T-helper 9 cell (primary cell): ENCODE results near the gene BUB3.

Experiments used
- DNase-seq: peaks from one replicate; pipeline ENCODE4 v3.0.0-alpha.2; 2020
- total RNA-seq, 2 donors: gene quantifications; one replicate each; lab custom pipeline; 2026; lab: John Stamatoyannopoulos, UW

Gene BUB3
- 178 to 192 reads per million in 2 donors for total RNA-seq

GRCh38 chr10:123154092-123154710 is at the start of gene BUB3:
BUB3 (plus strand) TSS chr10:123154402; CDS start chr10:123154918, 516 bp downstream.
- peak; percentile 82 for DNase-seq

GRCh38 chr10:123109466-123109865 is 44.7 kb upstream of the BUB3 start:
- DNase-seq: no peak

DNA sequence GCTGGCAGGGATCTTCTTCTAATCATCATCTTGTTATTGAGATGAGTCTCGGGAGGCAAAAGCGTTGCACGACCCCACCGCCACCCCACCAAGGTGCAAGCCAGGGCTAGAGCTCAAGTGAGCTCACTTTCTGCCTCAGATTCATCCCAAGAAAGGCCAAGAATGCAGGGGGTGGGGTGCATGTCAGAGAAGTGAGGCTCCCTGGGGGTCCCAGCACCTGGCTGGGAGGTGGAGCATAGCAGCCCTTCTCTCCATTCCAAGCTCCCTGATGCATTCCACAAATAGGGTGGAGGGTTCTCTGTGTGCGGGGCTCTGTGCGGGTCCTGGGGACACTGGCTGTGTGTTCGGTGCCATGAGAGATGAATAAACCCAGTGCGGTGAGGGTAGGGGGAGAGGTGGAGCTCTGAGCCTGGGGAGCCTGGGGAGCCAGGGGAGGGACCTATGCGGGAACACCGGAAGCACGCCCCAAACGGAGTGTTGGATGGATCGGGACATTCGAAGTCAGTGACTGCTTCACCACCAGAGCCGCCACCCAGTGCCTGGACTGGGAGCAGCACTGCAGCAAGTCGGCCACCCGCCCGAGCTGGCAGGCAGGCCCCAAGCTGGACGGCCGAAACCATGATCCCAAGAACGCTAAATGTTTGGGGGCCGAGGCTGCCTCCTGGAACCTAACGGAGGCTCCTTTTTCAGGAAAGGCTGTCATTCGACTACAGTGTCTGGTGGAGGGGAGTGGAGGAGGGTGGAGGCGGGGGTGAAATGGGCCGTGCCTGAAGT is 36.4 kb upstream of the BUB3 start:
- no peak for DNase-seq

- no peak for DNase-seq
These were observed 35.1 kb upstream of the BUB3 start for GRCh38 chr10:123119081-123119480.

GRCh38 chr10:123126246-123126645 is 28.0 kb upstream of the BUB3 start:
- no peak for DNase-seq

DNA sequence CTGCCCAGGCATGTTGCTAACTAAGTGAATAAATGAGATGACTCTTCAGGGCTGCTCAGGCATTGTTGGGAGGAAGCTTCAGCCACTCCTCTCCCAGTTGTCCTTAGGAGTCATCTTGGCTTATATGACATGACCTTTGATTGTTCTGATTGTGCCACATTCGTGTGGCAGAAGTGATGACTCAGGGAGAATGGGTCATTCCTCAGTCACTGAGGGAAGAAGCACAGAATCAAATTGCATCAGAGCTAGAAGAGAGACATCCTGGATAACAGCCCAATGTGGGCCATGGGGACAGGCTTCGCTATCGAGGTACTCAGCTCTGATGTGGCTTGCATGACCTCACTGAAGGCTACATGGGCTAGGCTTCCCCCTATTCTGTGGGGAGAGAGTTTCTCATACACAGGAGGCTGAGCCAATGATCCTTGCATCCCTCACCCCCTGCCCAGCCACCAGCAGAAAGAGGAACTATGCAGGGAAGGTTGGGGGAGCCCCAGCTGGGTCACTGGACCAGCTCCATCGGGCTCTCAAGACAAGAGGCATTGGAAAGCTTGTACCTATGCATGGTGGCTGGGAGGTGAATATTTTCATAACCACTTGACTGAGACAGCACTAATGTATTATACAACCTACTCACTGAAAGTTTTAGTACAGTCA is 24.5 kb upstream of the BUB3 start:
- no peak for DNase-seq

DNA sequence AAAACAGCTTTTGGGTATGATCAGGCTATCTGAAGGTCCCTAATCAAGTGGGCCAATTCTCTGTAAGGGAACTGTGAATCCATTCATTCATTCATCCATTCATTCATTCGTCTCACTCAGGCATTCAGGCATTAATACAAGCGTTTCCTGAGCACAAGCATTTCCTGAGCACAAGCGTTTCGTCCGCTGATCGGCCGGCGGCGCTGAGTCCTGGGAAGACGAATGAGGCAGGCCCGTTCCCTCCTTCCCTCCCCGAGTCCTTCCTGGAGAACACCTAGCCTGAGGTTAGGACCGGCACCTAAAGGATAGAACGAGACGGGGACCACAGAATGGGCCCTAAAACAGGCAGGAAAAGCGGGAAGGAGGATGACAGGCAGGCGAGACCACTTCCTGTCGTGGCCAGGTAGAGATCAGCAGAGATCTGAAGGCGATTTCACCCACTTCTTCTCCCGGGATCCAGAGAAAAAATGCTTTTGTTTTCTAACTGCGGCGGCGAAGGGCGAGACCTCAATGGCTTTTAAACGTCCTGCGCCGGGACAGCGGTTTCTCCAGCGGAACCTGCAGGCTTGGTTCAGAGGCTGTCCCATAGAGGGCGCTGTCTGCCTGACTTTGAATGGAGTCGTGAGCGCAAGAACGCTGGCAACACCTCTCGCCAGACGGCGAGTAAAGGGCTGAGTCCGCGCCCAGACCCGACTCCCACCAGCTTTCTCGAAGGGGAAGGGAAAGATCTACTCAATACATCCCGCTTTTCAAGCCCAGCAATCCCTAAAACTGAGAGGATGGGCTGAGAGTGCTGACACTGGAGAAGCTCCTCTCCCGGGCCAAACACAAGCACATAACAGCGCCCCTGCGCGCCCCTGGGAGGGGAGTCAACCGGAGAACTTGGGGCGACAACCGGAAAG is 21.4 kb upstream of the BUB3 start:
- DNase-seq: peak; percentile 90

DNA sequence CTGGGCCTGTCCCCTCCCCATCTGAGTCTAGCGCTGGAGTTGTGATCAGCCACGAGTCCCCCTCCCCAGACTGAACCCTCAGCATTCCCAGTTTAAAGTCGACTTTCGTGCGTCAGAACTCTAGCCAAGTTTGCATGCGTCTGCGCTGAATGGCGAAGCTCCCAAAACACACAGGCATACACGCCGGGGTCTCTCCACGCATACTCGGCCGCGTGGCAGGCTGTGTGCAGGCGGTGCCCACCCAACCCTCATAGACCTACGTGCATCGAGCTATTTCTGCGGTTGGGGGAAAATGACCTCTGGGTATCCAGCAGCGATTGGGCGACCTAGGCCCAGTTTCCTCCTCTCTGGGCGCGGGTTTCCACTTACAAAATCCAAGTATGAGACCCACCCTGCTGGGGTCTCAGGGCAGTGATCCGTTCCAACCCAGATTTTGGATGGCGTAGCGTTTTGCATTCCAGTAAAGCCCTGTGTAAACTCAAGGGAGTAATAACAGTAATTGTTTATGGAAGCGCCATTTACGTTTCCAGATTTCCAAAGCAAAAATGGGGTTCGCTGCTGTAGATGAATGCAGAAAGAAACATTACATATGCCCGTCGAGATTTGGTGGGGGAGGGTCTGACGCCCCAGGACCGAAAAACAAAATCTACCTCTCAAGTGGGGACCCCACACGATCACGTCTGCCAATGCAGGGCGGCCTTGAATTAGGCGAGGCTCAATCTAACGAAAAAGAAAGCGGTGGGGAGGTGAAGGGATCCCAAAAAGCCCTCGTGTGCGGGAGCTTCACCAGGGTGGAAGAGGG is 20.5 kb upstream of the BUB3 start:
- DNase-seq: no peak

DNA sequence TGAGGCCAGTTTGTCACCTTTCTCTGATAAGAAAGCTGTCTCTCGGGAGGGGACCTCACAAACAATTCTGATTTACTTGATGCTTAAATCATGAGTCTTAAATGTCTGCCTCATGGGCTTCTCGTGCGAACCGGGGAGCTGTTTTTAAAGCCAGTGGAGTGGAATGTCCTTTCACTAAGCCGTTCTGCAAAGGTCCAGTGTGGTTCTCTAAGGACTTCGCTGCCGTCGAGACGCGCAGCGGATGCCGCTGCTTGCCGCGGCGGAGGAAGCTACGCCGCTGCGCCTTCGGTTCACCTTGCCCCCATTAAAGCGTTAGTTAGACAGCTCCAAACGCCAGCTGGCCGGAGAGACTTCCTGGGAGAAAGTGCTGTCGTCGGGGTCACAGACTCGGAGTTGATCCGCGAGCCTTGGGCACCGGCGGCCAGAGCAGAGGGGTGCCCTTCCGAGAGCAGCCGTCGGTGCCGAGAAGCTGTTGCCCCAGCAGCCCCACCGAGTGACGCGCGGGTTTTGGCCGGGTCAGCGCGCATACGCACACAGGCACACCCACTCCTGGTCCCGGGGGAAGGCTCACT is 19.8 kb upstream of the BUB3 start:
- DNase-seq: no peak

DNA sequence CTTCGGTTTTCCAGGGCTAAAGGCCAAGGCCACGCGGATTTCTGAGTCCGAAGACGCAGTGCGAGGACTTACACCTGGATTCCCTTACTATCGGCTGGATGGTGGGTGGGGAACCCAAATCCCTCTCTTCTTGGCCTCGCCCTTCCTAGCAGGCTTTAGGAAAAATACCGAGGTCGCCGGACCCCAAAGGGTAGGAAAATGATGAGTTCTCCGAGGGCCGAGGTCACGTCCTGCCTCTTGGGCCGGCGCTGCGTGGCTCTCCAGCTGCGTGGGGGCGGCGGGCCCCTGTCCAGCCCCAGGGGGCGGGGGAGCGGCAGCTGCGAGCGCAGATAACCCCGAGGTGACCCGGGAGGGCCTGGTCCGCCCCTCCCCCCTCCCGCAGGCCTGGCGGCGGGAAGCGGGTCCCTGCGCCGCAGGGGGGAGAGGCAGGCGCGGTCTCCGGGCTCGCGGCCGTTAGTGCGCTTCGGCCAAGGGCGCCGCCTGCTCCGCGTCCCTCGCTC is 19.2 kb upstream of the BUB3 start:
- DNase-seq: no peak

- no peak for DNase-seq
These were observed 18.6 kb upstream of the BUB3 start, which contains the start of gene HMX3 for GRCh38 chr10:123135415-123136141. HMX3 (plus strand) TSS chr10:123135970; CDS start chr10:123136051, 81 bp downstream.

- DNase-seq: no peak
These were observed 17.9 kb upstream of the BUB3 start for GRCh38 chr10:123136221-123136805.

DNA sequence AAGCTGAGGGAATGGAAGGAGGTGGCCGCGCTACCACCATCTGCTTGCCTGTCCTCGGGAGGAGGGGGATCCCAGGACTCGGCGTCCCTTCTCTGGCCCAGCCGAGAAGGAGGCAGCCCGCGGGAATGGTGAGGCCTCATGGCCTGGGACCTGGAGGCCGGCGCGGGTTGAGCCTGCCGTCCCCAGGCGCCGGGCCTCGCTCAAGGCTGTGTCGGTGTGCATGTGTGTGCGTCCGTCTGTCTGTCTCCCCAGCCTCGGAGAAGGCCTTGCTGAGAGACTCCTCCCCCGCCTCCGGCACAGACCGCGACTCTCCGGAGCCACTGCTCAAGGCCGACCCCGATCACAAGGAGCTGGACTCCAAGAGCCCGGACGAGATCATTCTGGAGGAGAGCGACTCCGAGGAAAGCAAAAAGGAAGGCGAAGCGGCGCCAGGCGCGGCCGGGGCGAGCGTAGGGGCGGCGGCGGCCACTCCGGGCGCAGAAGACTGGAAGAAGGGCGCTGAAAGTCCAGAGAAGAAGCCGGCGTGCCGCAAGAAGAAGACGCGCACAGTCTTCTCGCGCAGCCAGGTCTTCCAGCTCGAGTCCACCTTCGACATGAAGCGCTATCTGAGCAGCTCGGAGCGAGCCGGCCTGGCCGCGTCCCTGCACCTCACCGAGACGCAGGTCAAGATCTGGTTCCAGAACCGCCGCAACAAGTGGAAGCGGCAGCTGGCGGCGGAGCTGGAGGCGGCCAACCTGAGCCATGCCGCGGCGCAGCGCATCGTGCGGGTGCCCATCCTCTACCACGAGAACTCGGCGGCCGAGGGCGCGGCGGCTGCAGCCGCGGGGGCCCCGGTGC is 17.2 kb upstream of the BUB3 start:
- no peak for DNase-seq

GRCh38 chr10:123139165-123139520 is 15.1 kb upstream of the BUB3 start:
- DNase-seq: no peak

- DNase-seq: no peak
These were observed 14.6 kb upstream of the BUB3 start for GRCh38 chr10:123139521-123140163.

DNA sequence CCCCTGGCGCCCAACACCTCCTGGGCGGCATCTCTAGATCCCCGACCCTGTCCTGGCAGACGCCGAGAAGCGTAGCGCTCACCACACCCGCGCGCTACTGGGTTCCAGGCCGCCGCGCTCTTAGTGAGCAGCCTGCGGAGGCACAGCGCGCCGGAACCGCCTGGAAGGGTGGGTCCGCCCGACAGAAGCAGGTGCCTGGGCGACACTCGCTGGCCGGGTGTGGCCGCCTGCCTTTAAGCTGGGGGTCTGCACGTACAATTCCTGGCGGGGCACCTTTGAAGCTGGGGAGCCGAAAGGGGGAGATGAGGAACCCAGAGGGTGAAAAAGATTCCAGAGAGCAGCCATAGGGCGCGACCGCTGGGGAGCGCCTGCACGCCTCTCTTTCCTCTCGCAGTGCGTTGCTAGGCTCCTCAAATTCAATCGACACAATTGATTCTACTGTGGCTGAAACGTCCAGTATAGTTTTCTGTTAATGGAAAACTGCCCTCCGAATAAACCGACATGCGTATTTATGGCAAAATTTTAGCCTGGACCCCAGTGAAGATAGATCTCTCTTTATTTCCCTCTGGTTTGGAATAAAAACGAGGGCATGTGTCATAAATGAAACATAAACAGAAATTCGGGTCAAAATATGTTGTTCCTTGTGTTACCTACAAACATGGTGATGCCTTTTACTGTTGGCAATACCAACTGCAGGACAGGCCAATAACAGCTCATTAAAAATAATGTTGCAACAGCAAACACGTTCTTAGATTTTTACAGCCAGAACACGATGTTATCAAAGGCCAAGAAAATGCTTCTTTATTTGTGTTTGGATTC is 13.8 kb upstream of the BUB3 start:
- DNase-seq: no peak

DNA sequence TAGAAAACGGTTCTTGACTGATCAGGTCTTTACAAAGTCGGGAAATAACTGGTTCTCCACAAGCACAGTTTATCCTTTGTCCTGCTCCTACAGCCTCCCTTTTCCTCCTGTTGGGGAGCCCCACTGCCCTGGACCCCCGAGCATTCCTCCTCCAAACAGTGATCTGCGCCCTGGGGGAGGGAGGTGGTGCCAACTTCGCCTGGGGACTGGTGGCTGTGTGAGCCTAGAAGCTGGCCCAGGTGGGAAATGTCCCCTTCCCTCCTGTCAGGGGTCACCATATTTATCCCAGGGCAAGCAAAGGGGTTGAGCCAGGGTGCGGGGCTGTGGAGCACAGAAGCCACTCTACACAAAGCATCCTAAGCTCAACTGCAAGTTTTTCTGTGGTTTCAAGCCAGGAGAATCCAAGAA is 13.2 kb upstream of the BUB3 start:
- DNase-seq: no peak
